GM10248 (cell line): Measurements from ENCODE around the gene ISYNA1.

Experiments
- CTCF ChIA-PET: fragments of 300-600 bp; sonication (Branson Sonifier 250); formaldehyde crosslinking; extraction: SDS; loops from one replicate; lab custom pipeline; 2021; ENCODE audit warnings: antibody characterized with exemption; lab: Yijun Ruan, JAX
- POLR2A ChIA-PET: fragments of 350-650 bp; sonication (Branson Sonifier 250); formaldehyde crosslinking; extraction: SDS; loops from one replicate; lab custom pipeline; 2020; ENCODE audit warnings: antibody characterized with exemption; lab: Yijun Ruan, JAX
- DNase-seq: peaks from one replicate; pipeline ENCODE4 v3.0.0; 2012; ENCODE audit errors: extremely low spot score
- TF ChIP-seq, protein P1 (sequence below): IDR thresholded peaks from 2 replicates; pipeline ENCODE4 v1.5.1; 2012; ENCODE audit warnings: mild to moderate bottlenecking, low read depth; ENCODE audit errors: extremely low read depth, missing control alignments, control extremely low read depth

The ISYNA1 gene

DNA sequence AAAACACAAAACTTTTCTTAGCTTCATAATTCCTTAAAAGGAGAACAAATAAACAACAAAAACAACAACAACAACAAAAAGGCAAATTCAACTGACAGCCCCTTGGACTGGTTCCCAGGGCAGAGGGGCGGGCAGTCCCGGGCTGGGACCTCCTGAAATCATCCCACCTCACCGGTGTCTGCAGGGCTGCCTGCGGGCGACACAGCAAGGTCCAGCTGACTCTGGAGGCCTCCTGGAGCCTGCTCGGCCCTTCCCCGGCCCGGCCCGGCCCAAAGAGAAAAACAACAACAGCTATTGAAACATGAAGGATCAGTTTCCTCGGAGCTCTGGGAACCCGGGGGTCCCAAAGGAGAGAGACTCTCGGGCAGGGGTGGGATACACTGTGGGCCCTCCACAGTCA, 5.0 kb upstream of the ISYNA1 start:
- DNase-seq, result no peak
- ChIA-PET CTCF (interaction anchor here (1.0 to 1.4 kb wide), 2 partner anchors 8 to 55 kb away, joined by 3 to 5 read pairs; no protein-coding TSS in a partner anchor), POLR2A (no interaction called here)
- TF ChIP-seq, protein P1, sequence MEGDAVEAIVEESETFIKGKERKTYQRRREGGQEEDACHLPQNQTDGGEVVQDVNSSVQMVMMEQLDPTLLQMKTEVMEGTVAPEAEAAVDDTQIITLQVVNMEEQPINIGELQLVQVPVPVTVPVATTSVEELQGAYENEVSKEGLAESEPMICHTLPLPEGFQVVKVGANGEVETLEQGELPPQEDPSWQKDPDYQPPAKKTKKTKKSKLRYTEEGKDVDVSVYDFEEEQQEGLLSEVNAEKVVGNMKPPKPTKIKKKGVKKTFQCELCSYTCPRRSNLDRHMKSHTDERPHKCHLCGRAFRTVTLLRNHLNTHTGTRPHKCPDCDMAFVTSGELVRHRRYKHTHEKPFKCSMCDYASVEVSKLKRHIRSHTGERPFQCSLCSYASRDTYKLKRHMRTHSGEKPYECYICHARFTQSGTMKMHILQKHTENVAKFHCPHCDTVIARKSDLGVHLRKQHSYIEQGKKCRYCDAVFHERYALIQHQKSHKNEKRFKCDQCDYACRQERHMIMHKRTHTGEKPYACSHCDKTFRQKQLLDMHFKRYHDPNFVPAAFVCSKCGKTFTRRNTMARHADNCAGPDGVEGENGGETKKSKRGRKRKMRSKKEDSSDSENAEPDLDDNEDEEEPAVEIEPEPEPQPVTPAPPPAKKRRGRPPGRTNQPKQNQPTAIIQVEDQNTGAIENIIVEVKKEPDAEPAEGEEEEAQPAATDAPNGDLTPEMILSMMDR, result no peak

- TF ChIP-seq, protein P1, result no peak
- CTCF ChIA-PET, result interaction anchor here (1.4 kb wide), 1 partner anchor 9 kb away, joined by 5 read pairs; no protein-coding TSS in a partner anchor
- POLR2A ChIA-PET, result no interaction called here
These were observed 4.2 kb upstream of the ISYNA1 start for GRCh38 chr19:18441804-18442788.

DNA sequence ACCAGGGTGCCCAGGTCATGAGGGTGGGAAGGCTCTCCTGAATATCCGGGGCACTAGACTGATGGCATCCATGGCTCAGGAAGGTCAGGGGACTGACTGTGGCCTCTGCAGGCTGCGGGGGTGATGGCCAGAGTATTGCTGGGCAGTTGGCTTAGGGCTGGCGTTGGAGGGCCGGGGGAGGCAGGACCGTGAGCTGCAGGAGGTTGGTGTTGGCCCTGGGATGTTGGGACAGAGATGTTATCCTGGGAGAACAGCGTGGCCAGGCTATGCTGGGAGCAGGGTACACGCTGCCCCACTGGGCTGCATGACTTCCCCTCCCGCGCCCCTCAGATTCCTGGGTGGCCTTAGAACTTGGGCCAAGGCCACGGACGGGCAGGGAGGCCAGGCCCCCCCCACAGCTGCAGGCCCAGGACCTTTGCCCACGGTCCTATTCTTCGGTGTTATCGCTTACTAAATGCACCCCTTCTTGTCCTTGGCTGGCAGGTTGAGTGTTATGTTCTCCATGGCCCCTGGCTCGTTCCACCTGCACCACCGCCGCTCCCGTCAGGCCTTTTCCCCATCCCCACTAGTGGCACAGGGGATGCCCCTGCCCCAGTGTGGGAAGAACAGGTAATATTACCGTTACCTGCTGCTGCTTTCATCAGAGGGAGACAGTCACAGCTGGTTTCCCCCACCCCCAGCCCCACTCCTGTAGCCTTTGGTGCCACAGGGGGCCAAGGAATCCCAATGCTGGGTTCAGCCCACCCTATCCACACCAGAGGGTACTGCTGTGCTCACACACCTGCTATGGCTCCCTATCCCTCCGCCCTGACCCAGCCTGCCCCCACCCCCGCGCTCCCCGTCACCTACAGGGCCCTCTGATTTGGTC, 3.2 kb upstream of the ISYNA1 start:
- ChIA-PET CTCF (interaction anchor here (1.0 to 2.6 kb wide), 5 partner anchors 7 to 52 kb away, joined by 3 to 20 read pairs (median 3); no protein-coding TSS in a partner anchor), POLR2A (interaction anchor here (0.6 kb wide), 1 partner anchor 97 kb away, joined by 4 read pairs; no protein-coding TSS in a partner anchor)
- no peak for DNase-seq
- TF ChIP-seq, protein P1, result no peak

More at GRCh38 chr19:18441804-18442788, 4.2 kb upstream of the ISYNA1 start:
- no peak for DNase-seq

GRCh38 chr19:18440415-18440877, 2.5 kb upstream of the ISYNA1 start:
- TF ChIP-seq, protein P1, result peak; percentile 52
- POLR2A ChIA-PET, result no interaction called here
- CTCF ChIA-PET, result interaction anchor here (1.0 to 2.6 kb wide), 6 partner anchors 8 to 52 kb away, joined by 3 to 20 read pairs (median 4); no protein-coding TSS in a partner anchor
- DNase-seq, result peak; percentile 55

DNA sequence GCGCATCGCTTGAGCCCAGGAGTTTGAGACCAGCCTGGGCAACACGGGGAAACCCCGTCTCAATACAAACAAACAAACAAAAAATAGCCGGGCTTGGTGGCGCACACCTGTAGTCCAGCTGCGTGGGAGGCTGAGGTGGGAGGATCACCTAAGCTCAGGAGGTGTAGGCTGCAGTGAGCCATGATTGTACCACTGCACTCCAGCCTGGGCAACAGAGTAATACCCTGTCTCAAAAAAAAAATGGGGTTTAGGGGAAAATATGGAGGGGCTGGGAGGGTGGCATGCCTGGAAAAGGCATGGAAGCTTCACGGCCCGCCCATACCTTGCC, 1.9 kb upstream of the ISYNA1 start:
- no peak for DNase-seq
- ChIA-PET POLR2A (no interaction called here), CTCF (interaction anchor here (1.0 to 2.6 kb wide), 5 partner anchors 9 to 51 kb away, joined by 3 to 20 read pairs (median 4); no protein-coding TSS in a partner anchor)
- TF ChIP-seq, protein P1, result no peak
